ENCODE results near the gene SLC25A29.
A peak's percentile ranks its signal among the peaks of the same experiment; 100 is the strongest.
"Not testable (repeated sequence)": the region's sequence is repeated elsewhere in the genome, so short reads cannot be mapped to it uniquely, and the experiment has no call there.

SLC25A29 gene

DNA sequence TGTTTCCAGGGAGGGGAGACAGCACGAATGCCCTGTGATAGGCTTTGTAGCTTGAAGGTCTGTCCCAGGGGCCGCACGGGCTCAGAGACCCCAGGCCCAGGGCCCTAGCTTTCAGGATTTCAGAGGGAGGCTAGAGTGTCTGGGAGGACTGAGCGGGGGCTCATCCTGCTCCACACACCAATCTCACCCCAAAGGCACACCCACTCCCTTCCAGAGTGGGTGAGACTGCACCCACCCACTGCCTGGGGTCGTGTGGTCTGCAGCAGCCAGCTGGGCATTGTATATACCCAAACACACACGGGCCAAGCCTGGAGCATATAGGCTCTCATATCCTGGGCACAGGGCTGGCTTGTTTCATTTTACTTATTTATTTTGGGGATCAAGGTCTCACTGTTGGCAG, 11.1 kb upstream of the SLC25A29 start:
- H3K27ac ChIP-seq (ENCODE audit: poor library complexity, severe bottlenecking) = no peak overlapping the region
- H3K36me3 ChIP-seq (ENCODE audit: low read depth) = no peaks in the 10 kb centered on the region
- no peak overlapping the region for H3K4me3 ChIP-seq (ENCODE audit: severe bottlenecking)
- H3K9me3 ChIP-seq (ENCODE audit: severe bottlenecking) = no peaks in the 10 kb centered on the region
- DNase-seq (ENCODE audit: low spot score) = no peak
- peaks cover 4% of the 10 kb centered on the region for H3K4me1 ChIP-seq (ENCODE audit: insufficient read depth, poor library complexity, severe bottlenecking)
- TF ChIP-seq, protein P1, sequence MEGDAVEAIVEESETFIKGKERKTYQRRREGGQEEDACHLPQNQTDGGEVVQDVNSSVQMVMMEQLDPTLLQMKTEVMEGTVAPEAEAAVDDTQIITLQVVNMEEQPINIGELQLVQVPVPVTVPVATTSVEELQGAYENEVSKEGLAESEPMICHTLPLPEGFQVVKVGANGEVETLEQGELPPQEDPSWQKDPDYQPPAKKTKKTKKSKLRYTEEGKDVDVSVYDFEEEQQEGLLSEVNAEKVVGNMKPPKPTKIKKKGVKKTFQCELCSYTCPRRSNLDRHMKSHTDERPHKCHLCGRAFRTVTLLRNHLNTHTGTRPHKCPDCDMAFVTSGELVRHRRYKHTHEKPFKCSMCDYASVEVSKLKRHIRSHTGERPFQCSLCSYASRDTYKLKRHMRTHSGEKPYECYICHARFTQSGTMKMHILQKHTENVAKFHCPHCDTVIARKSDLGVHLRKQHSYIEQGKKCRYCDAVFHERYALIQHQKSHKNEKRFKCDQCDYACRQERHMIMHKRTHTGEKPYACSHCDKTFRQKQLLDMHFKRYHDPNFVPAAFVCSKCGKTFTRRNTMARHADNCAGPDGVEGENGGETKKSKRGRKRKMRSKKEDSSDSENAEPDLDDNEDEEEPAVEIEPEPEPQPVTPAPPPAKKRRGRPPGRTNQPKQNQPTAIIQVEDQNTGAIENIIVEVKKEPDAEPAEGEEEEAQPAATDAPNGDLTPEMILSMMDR (IDR thresholded peaks at IDR 0.05; ENCODE audit: poor library complexity, severe bottlenecking) = no peak
- ATAC-seq (ENCODE audit: low read depth) = no peak
- H3K27me3 ChIP-seq (ENCODE audit: insufficient read depth, poor library complexity, severe bottlenecking) = no peaks in the 10 kb centered on the region

DNA sequence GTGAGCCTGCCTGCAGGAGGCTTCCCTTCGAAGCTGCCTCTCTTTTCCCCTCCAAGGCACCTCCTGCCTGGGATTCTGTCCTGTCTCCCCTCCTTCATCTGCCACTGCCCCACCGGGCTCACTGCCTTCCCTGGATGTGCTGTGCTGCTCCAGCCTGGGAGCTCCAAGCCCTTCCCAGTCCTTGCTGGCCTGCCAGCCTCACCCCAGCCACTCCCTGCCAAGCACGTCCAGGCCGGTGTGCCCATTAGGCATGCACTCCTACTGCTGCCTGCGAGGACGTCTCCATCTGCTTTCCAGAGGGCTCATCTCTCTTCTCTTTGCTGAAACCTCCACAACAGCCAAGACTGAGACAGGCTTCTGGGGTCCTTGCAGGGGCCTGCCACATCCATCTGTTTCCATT, 8.5 kb upstream of the SLC25A29 start:
- Histone ChIP-seq H3K27ac (ENCODE audit: poor library complexity, severe bottlenecking) (no peak overlapping the region), H3K4me3 (ENCODE audit: severe bottlenecking) (no peak overlapping the region), H3K9me3 (ENCODE audit: severe bottlenecking) (no peaks in the 10 kb centered on the region), H3K27me3 (ENCODE audit: insufficient read depth, poor library complexity, severe bottlenecking) (no peaks in the 10 kb centered on the region), H3K36me3 (ENCODE audit: low read depth) (no peaks in the 10 kb centered on the region), H3K4me1 (ENCODE audit: insufficient read depth, poor library complexity, severe bottlenecking) (no peaks in the 10 kb centered on the region)
- DNase-seq (ENCODE audit: low spot score) = no peak
- peak; percentile 42; the same call in 2 of the 3 replicates for ATAC-seq (ENCODE audit: low read depth)
- TF ChIP-seq, protein P1 (IDR thresholded peaks at IDR 0.05; ENCODE audit: poor library complexity, severe bottlenecking) = no peak

DNA sequence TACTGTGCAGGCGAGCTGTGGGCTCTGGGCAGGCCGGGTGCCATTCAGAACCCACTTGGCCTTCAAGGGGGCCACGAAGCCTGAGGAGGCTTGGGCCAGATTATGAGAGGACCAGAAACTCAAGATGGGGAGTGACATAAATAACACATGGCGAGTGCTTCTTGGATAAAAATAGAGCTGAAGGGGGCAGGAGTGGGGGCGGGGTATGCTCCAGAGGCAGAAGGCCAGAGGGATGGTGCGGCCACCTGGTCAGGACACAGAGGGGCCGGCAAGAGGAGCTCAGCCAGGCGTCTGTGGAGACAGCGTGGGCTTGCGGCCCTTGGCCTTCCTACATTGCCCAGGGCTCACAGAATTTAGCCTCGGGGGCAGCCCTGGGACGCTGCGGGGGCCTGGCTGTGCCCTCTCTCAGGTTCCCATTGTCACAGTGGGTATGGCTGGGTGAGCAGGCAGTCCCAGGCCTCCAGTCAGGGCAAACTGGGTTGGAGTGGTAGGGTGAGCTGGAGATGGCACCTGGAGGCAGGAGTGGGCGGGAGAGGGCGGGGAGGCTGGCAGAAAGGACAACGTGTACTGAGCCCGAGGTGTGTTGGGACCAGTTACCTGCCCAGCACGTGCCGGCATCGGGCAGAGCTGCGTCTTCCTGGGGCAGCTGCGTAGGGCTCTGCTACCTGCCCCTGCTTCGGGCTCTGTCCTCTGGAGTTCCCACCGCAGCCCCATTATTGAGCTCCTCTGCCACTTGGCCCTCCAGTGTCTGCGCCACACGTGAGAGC, 7.4 kb upstream of the SLC25A29 start:
- no peaks in the 10 kb centered on the region for H3K9me3 ChIP-seq (ENCODE audit: severe bottlenecking)
- TF ChIP-seq, protein P1 (IDR thresholded peaks at IDR 0.05; ENCODE audit: poor library complexity, severe bottlenecking) = no peak
- no peaks in the 10 kb centered on the region for H3K36me3 ChIP-seq (ENCODE audit: low read depth)
- DNase-seq (ENCODE audit: low spot score) (no peak), ATAC-seq (ENCODE audit: low read depth) (peak; percentile 8; the same call in 1 of the 3 replicates)
- H3K4me3 ChIP-seq (ENCODE audit: severe bottlenecking) = no peak overlapping the region
- no peaks in the 10 kb centered on the region for H3K27me3 ChIP-seq (ENCODE audit: insufficient read depth, poor library complexity, severe bottlenecking)
- H3K4me1 ChIP-seq (ENCODE audit: insufficient read depth, poor library complexity, severe bottlenecking) = no peaks in the 10 kb centered on the region
- no peak overlapping the region for H3K27ac ChIP-seq (ENCODE audit: poor library complexity, severe bottlenecking)

DNA sequence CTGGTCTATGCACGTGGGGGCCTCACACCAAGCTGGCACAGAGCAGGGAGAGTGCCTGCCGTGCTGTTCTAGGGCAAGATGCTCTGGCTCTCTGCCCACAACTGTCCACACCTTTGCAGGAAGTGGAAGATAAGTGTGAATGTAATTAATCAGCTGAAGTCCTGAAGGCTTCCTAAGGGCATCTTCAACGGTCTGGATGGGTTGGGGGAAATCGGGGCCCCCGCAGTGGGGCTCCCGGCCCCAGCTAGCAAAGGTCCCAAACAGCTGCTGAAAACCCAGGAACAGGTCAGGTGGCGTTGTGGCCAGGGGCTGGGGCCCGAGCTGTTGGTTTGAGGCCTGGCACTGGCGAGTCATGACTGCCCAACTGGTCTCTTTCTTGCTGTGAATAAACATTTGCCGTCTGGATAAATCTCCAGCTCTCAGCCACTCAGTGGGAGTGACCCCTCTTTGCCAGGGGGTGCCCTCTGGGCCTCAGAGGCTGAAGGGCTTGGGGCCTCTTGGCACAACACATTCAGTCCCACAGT, 6.7 kb upstream of the SLC25A29 start:
- Histone ChIP-seq H3K4me1 (ENCODE audit: insufficient read depth, poor library complexity, severe bottlenecking) (no peaks in the 10 kb centered on the region), H3K4me3 (ENCODE audit: severe bottlenecking) (no peak overlapping the region), H3K36me3 (ENCODE audit: low read depth) (no peaks in the 10 kb centered on the region), H3K27ac (ENCODE audit: poor library complexity, severe bottlenecking) (no peak overlapping the region), H3K27me3 (ENCODE audit: insufficient read depth, poor library complexity, severe bottlenecking) (no peaks in the 10 kb centered on the region), H3K9me3 (ENCODE audit: severe bottlenecking) (no peaks in the 10 kb centered on the region)
- no peak; the same call in 2 of the 3 replicates for ATAC-seq (ENCODE audit: low read depth)
- TF ChIP-seq, protein P1 (IDR thresholded peaks at IDR 0.05; ENCODE audit: poor library complexity, severe bottlenecking) = no peak
- no peak for DNase-seq (ENCODE audit: low spot score)

DNA sequence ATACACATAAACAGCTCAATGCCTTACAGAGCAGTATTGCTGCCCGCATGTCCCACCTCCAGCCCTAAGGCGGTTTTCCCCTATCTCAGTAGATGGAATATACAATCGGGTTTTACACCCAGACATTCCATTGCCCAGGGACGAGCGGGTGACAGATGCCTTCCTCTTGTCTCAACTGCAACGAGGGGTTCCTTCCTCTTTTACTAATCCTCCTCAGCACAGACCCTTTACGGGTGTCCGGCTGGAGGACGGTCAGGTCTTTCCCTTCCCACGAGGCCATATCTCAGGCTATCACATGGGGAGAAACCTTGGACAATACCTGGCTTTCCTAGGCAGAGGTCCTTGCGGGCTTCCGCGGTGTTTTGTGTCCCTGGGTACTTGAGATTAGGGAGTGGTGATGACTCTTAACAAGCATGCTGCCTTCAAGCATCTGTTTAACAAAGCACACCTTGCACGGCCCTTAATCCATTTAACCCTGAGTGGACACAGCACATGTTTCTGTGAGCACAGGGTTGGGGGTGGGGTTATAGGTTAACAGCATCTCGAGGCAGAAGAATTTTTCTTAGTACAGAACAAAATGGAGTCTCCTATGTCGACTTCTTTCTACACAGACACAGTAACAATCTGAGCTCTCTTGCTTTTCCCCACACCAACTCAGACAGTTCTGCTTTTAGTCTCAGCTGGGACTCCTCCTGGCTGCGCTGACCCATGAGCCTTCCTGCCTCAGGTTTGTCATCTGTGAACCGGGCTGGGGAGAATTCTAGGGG, 6.0 kb upstream of the SLC25A29 start:
- not testable (repeated sequence) for H3K27ac ChIP-seq (ENCODE audit: poor library complexity, severe bottlenecking); H3K4me1 ChIP-seq (ENCODE audit: insufficient read depth, poor library complexity, severe bottlenecking); H3K9me3 ChIP-seq (ENCODE audit: severe bottlenecking); H3K27me3 ChIP-seq (ENCODE audit: insufficient read depth, poor library complexity, severe bottlenecking); ATAC-seq (ENCODE audit: low read depth); H3K4me3 ChIP-seq (ENCODE audit: severe bottlenecking); H3K36me3 ChIP-seq (ENCODE audit: low read depth); DNase-seq (ENCODE audit: low spot score)
